ENCODE results near the gene KCNJ10.

Gene KCNJ10

GRCh38 chr1:159994896-159995295 lies 75.1 kb downstream of the KCNJ10 start:
- H3K9me3 Mint-ChIP-seq, result no peaks in the 10 kb centered on the region
- no peaks in the 10 kb centered on the region for H3K36me3 Mint-ChIP-seq (ENCODE audit: low read depth)
- H3K4me1 Mint-ChIP-seq (ENCODE audit: low read depth), result peaks cover 7% of the 10 kb centered on the region
- H3K27ac Mint-ChIP-seq, result no peak overlapping the region
- H3K4me3 Mint-ChIP-seq, result no peak overlapping the region
- H3K27me3 Mint-ChIP-seq (ENCODE audit: low read depth), result peaks cover 45% of the 10 kb centered on the region

- Mint-ChIP-seq H3K27me3 (ENCODE audit: low read depth) (peaks cover 40% of the 10 kb centered on the region), H3K36me3 (ENCODE audit: low read depth) (no peaks in the 10 kb centered on the region), H3K27ac (no peak overlapping the region), H3K4me1 (ENCODE audit: low read depth) (peaks cover 7% of the 10 kb centered on the region), H3K9me3 (no peaks in the 10 kb centered on the region), H3K4me3 (no peak overlapping the region)
Measured at GRCh38 chr1:159993911-159994310, 76.0 kb downstream of the KCNJ10 start.

GRCh38 chr1:159992161-159992560 lies 77.8 kb downstream of the KCNJ10 start:
- H3K4me1 Mint-ChIP-seq (ENCODE audit: low read depth), result peaks cover 7% of the 10 kb centered on the region
- H3K27ac Mint-ChIP-seq, result no peak overlapping the region
- H3K4me3 Mint-ChIP-seq, result no peak overlapping the region
- H3K9me3 Mint-ChIP-seq, result no peaks in the 10 kb centered on the region
- H3K27me3 Mint-ChIP-seq (ENCODE audit: low read depth), result peaks cover 28% of the 10 kb centered on the region
- H3K36me3 Mint-ChIP-seq (ENCODE audit: low read depth), result no peaks in the 10 kb centered on the region

- no peak overlapping the region for H3K4me3 Mint-ChIP-seq
- peaks cover 25% of the 10 kb centered on the region for H3K27me3 Mint-ChIP-seq (ENCODE audit: low read depth)
- no peaks in the 10 kb centered on the region for H3K36me3 Mint-ChIP-seq (ENCODE audit: low read depth)
- H3K27ac Mint-ChIP-seq, result no peak overlapping the region
- peaks cover 7% of the 10 kb centered on the region for H3K4me1 Mint-ChIP-seq (ENCODE audit: low read depth)
- H3K9me3 Mint-ChIP-seq, result no peaks in the 10 kb centered on the region
Measured at GRCh38 chr1:159991513-159991912, 78.4 kb downstream of the KCNJ10 start.

DNA sequence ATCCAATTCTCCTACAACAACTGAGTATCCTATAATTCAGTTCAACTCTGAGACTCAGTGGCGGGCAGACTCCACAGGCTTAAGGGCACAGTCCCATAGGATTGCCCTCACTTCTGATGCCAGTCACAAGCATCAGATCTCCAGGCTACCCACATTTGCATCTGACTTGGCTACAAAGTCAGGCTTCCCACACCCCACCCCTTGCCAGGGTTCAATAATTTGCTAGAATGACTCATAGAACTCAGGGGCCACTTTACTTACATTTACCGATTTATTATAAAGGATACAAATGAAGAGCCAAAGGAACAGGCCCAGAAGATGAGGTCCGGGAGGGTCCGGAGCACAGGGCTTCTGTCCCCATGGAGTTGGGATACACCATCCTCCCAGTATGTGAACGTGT lies 80.0 kb downstream of the KCNJ10 start:
- no peaks in the 10 kb centered on the region for H3K9me3 Mint-ChIP-seq
- H3K36me3 Mint-ChIP-seq (ENCODE audit: low read depth), result no peaks in the 10 kb centered on the region
- no peak overlapping the region for H3K4me3 Mint-ChIP-seq
- H3K4me1 Mint-ChIP-seq (ENCODE audit: low read depth), result peaks cover 7% of the 10 kb centered on the region
- H3K27ac Mint-ChIP-seq, result no peak overlapping the region
- H3K27me3 Mint-ChIP-seq (ENCODE audit: low read depth), result peaks cover 14% of the 10 kb centered on the region

GRCh38 chr1:159989581-159989980 lies 80.4 kb downstream of the KCNJ10 start:
- no peaks in the 10 kb centered on the region for H3K36me3 Mint-ChIP-seq (ENCODE audit: low read depth)
- no peak overlapping the region for H3K27ac Mint-ChIP-seq
- H3K27me3 Mint-ChIP-seq (ENCODE audit: low read depth), result peaks cover 17% of the 10 kb centered on the region
- no peaks in the 10 kb centered on the region for H3K9me3 Mint-ChIP-seq
- no peak overlapping the region for H3K4me3 Mint-ChIP-seq
- H3K4me1 Mint-ChIP-seq (ENCODE audit: low read depth), result peaks cover 7% of the 10 kb centered on the region

DNA sequence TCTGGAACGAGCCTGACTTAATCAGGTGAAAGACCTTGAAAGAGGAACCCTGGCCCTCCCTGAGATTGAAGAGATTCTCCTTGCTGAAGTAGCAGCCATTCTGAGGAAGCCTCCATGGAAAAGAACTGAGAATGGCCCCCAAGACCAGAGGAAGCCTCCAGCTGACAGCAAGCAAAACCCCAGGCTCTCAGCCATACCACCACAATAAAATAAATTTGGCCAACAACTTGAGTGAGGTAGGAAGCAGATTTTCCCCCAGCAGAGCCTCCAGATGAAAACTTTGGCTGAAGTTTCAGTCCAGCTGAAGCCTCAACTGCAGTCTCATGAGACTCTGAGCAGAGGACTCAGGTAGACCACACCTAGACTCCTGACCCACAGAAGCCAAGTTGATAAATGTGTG lies 82.0 kb downstream of the KCNJ10 start:
- peaks cover 12% of the 10 kb centered on the region for H3K27me3 Mint-ChIP-seq (ENCODE audit: low read depth)
- H3K27ac Mint-ChIP-seq, result no peak overlapping the region
- H3K36me3 Mint-ChIP-seq (ENCODE audit: low read depth), result no peaks in the 10 kb centered on the region
- no peaks in the 10 kb centered on the region for H3K9me3 Mint-ChIP-seq
- H3K4me1 Mint-ChIP-seq (ENCODE audit: low read depth), result peaks cover 7% of the 10 kb centered on the region
- no peak overlapping the region for H3K4me3 Mint-ChIP-seq

DNA sequence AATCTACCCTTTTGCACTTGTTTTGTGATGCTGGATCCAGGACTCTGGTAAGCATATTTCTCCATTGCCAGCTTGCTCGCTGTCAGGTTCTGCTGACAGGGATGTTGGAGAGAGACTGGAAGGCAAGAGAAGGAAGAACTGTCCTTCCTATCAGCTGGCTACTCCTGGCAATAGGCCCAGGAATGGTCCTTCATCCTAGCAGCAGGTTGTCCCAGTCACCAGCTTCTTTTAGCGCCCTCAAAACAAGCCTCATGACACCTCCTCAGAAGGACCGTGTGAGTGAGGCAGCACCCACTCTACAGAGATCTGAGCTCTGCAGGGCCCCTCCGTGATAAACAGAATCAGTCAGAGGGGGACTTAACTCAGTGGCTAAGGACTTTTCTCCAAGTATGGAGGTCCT lies 82.8 kb downstream of the KCNJ10 start:
- Mint-ChIP-seq H3K36me3 (ENCODE audit: low read depth) (no peaks in the 10 kb centered on the region), H3K27ac (no peak overlapping the region), H3K27me3 (ENCODE audit: low read depth) (peaks cover 12% of the 10 kb centered on the region), H3K9me3 (no peaks in the 10 kb centered on the region), H3K4me1 (ENCODE audit: low read depth) (peaks cover 7% of the 10 kb centered on the region), H3K4me3 (no peak overlapping the region)

- Mint-ChIP-seq H3K36me3 (ENCODE audit: low read depth) (no peaks in the 10 kb centered on the region), H3K9me3 (no peaks in the 10 kb centered on the region), H3K27ac (no peak overlapping the region), H3K4me1 (ENCODE audit: low read depth) (peaks cover 4% of the 10 kb centered on the region), H3K27me3 (ENCODE audit: low read depth) (peaks cover 15% of the 10 kb centered on the region), H3K4me3 (no peak overlapping the region)
Measured at GRCh38 chr1:159986531-159986930, 83.4 kb downstream of the KCNJ10 start.

DNA sequence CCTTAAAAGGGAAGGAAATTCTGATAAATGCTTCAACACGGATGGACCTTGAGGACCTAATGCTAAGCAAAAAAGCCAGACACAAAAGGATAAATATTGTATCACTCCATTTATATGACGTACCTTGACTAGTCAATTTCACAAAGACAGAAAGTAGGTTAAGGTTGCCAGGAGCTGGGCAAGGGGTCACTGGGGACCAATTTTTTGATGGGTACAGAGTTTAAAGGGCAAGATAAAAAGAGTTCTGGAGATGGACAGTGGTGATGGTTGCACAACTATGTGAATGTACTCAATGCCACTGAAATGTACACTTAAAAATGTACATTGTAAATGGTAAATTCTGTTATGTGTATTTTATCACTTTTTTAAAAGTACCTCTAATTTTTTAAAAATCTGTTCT lies 83.9 kb downstream of the KCNJ10 start:
- Mint-ChIP-seq H3K9me3 (no peaks in the 10 kb centered on the region), H3K27ac (no peak overlapping the region), H3K4me1 (ENCODE audit: low read depth) (no peaks in the 10 kb centered on the region), H3K27me3 (ENCODE audit: low read depth) (peaks cover 15% of the 10 kb centered on the region), H3K36me3 (ENCODE audit: low read depth) (no peaks in the 10 kb centered on the region), H3K4me3 (no peak overlapping the region)

DNA sequence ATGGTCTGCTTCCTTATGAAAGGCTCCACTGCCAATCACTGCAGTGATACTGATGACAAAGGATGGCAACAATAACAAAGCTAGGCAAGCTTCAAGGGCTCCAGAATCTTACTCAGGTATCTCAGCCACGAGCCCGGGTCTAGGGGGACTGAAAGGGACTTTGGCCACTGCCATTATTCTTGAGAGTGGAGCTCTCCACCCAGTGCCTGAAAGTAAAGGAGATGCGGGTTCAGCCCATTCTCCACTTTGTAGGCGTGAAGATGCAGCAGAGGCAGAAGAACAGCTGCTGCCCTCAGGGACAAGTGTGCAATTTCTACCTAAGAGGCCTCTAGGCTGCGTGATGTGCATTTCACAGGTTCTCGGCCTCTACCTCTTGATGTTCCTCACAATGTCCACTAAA lies 84.5 kb downstream of the KCNJ10 start:
- no peaks in the 10 kb centered on the region for H3K9me3 Mint-ChIP-seq
- no peaks in the 10 kb centered on the region for H3K36me3 Mint-ChIP-seq (ENCODE audit: low read depth)
- H3K27me3 Mint-ChIP-seq (ENCODE audit: low read depth), result peaks cover 18% of the 10 kb centered on the region
- H3K27ac Mint-ChIP-seq, result no peak overlapping the region
- no peak overlapping the region for H3K4me3 Mint-ChIP-seq
- H3K4me1 Mint-ChIP-seq (ENCODE audit: low read depth), result no peaks in the 10 kb centered on the region

- no peaks in the 10 kb centered on the region for H3K9me3 Mint-ChIP-seq
- H3K27me3 Mint-ChIP-seq (ENCODE audit: low read depth), result peaks cover 29% of the 10 kb centered on the region
- no peaks in the 10 kb centered on the region for H3K4me1 Mint-ChIP-seq (ENCODE audit: low read depth)
- no peak overlapping the region for H3K27ac Mint-ChIP-seq
- no peak overlapping the region for H3K4me3 Mint-ChIP-seq
- no peaks in the 10 kb centered on the region for H3K36me3 Mint-ChIP-seq (ENCODE audit: low read depth)
Measured at GRCh38 chr1:159983681-159984080, 86.3 kb downstream of the KCNJ10 start.

DNA sequence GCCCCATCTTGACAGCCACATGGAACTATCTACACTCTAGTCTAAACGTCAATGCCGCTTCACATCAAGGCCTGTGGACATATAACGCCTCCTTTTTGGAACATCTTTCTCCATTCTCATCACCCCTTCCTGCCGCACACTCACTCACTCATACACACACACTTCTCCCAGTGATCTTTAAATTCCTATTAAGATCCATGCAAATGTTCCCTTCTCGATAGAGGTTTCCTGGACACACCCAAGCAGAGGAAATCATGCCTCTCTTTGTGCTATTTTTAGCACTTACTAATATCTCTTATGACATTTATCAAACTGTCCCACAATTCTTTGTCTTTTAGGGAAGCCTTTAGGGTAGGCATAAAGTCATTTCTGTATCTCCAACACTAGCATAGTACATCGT lies 87.7 kb downstream of the KCNJ10 start:
- Mint-ChIP-seq H3K9me3 (no peaks in the 10 kb centered on the region), H3K4me3 (no peak overlapping the region), H3K27ac (no peak overlapping the region), H3K4me1 (ENCODE audit: low read depth) (no peaks in the 10 kb centered on the region), H3K27me3 (ENCODE audit: low read depth) (peaks cover 33% of the 10 kb centered on the region), H3K36me3 (ENCODE audit: low read depth) (no peaks in the 10 kb centered on the region)

GRCh38 chr1:159981351-159982055 lies 88.5 kb downstream of the KCNJ10 start:
- Mint-ChIP-seq H3K27me3 (ENCODE audit: low read depth) (peaks cover 40% of the 10 kb centered on the region), H3K9me3 (no peaks in the 10 kb centered on the region), H3K4me3 (no peak overlapping the region), H3K27ac (no peak overlapping the region), H3K4me1 (ENCODE audit: low read depth) (no peaks in the 10 kb centered on the region), H3K36me3 (ENCODE audit: low read depth) (no peaks in the 10 kb centered on the region)

GRCh38 chr1:159980786-159981185 lies 89.2 kb downstream of the KCNJ10 start:
- Mint-ChIP-seq H3K27me3 (ENCODE audit: low read depth) (peaks cover 41% of the 10 kb centered on the region), H3K4me3 (no peak overlapping the region), H3K9me3 (no peaks in the 10 kb centered on the region), H3K27ac (no peak overlapping the region), H3K36me3 (ENCODE audit: low read depth) (no peaks in the 10 kb centered on the region), H3K4me1 (ENCODE audit: low read depth) (no peaks in the 10 kb centered on the region)

DNA sequence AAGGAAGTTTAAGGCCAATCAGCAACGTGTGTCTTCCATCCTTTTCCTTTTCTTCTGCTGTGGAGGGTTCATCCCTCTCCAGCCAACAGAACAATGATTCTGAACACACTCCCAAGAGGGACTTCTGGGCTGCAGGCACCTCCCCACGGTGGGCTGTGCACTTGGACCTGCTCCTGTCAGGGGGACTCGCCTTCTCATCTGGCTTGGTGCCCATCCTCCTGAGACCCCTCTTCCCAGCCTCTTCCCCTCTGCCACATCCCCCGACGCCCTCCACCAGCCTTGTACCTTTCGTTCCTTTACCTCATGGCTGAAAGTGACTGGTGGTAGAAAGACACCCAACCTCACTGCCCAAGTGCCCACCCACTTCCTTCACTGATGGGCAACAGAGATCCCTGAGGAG lies 89.9 kb downstream of the KCNJ10 start:
- Mint-ChIP-seq H3K4me3 (no peak overlapping the region), H3K36me3 (ENCODE audit: low read depth) (no peaks in the 10 kb centered on the region), H3K27me3 (ENCODE audit: low read depth) (peaks cover 36% of the 10 kb centered on the region)

More for the DNA sequence above, 89.9 kb downstream of the KCNJ10 start:
- no peak overlapping the region for H3K27ac Mint-ChIP-seq
- H3K4me1 Mint-ChIP-seq (ENCODE audit: low read depth), result no peaks in the 10 kb centered on the region
- no peaks in the 10 kb centered on the region for H3K9me3 Mint-ChIP-seq

Data from T-helper 1 cell treated with Interleukin-12 subunit alpha and Interleukin-12 subunit beta and Interleukin-4 antibody, amounts not matched to agents 30 μg/mL and 1 μg/mL, for 36 hours (primary cell).